ENCODE data around the gene FCN3. TPM values are rescaled to one million over a fixed set of nuclear protein-coding genes. Genes with fewer than 3 reads are reported as not detected.
A peak's percentile ranks its signal among the peaks of the same experiment; 100 is the strongest.

Gene FCN3
- total and polyA plus RNA-seq, 2 experiments from 2014 or later = not detected

- H2AFZ ChIP-seq = no peak within 1 kb of the TSS
Observed at GRCh38 chr1:27383039-27383605, 8.5 kb upstream of the FCN3 start, which contains the start of gene CD164L2. Gene CD164L2, minus strand, starts transcription at chr1:27383333. Its CDS starts 94 bp downstream, at chr1:27383239.

DNA sequence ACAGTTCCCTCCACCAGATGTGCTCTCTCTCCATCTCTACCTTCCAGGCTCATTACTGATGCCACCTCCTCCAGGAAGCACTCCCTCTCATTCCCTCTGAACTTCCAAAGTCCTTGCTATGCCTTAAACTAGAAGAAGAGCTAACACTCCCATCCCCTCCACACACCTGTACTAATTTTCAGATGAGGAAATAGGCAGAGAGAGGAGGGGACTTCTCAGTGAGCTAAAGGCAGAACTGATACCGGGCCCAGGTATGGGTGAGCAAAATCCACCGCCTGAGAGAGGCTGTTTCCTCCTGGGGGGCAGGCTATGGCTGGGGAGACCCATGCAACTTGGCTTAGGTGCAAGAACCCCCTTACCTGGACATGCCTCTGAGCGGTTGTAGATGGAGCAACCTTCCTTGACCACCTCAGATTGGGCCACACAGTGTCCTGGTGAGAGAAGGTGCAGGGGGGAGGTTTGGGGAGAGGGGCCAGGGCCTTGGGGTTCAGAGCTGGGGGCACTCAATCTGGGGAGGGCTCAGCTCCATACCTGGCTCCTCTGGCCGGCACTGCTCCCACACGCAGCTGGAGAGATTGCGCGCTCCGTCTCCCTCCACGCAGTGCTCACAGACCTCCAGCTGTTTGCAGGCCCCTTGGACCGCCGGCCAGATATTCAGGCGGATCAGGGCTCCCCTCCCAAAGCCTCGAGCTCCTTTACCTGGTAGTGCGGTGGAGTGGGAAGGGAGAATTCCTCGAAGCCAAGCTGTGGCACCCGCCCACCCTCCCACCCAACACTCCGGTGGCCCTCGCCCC lies 7.5 kb upstream of the FCN3 start:
- no peak overlapping the region for H3K4me2 ChIP-seq
- H4K20me1 ChIP-seq (ENCODE audit: insufficient read depth, poor library complexity, severe bottlenecking) = no peaks in the 10 kb centered on the region
- H3K4me1 ChIP-seq (ENCODE audit: insufficient read depth) = no peaks in the 10 kb centered on the region
- H2AFZ ChIP-seq = no peak overlapping the region
- 92% methylated on average over 13 of the region's 18 CpGs for whole genome bisulfite sequencing (ENCODE audit: low lambda C conversion rate, missing lambda C conversion rate)
- H3K9me3 ChIP-seq (ENCODE audit: low read depth) = no peaks in the 10 kb centered on the region
- H3K4me3 ChIP-seq = no peak overlapping the region
- no peak overlapping the region for H3K27ac ChIP-seq
- no peak for TF ChIP-seq EZH2phosphoT487 (IDR thresholded peaks at IDR 0.05; ENCODE audit: low read depth, severe bottlenecking, unreplicated experiment)
- no peak for TF ChIP-seq EZH2 (IDR thresholded peaks at IDR 0.05; ENCODE audit: borderline replicate concordance)
- TF ChIP-seq CTCF (IDR thresholded peaks at IDR 0.05; ENCODE audit: poor library complexity) = no peak
- no peaks in the 10 kb centered on the region for H3K36me3 ChIP-seq (replicated peaks; ENCODE audit: insufficient read depth, low read depth)
- no peaks in the 10 kb centered on the region for H3K9me2 ChIP-seq (replicated peaks; ENCODE audit: insufficient read depth)
- H3K27me3 ChIP-seq = no peaks in the 10 kb centered on the region
- no peak for DNase-seq (ENCODE audit: low spot score)
- H3K79me2 ChIP-seq = no peaks in the 10 kb centered on the region

More at GRCh38 chr1:27383039-27383605, 8.5 kb upstream of the FCN3 start, which contains the start of gene CD164L2:
- TF ChIP-seq EZH2 (IDR thresholded peaks at IDR 0.05; ENCODE audit: borderline replicate concordance) (no peak), CTCF (IDR thresholded peaks at IDR 0.05; ENCODE audit: poor library complexity) (no peak), EZH2phosphoT487 (IDR thresholded peaks at IDR 0.05; ENCODE audit: low read depth, severe bottlenecking, unreplicated experiment) (no peak)
- DNase-seq (ENCODE audit: low spot score) = peak; percentile 84
- H3K79me2 ChIP-seq = no peaks in the 10 kb centered on the region
- no peaks in the 10 kb centered on the region for H3K36me3 ChIP-seq (replicated peaks; ENCODE audit: insufficient read depth, low read depth)
- H3K9me2 ChIP-seq (replicated peaks; ENCODE audit: insufficient read depth) = no peaks in the 10 kb centered on the region
- peak within 1 kb of the TSS; percentile 74 for H3K4me2 ChIP-seq
- WGBS (ENCODE audit: low lambda C conversion rate, missing lambda C conversion rate) = 8% methylated on average over 31 of the region's 43 CpGs
- H3K4me1 ChIP-seq (ENCODE audit: insufficient read depth) = no peaks in the 10 kb centered on the region
- H3K27me3 ChIP-seq = no peaks in the 10 kb centered on the region
- H3K4me3 ChIP-seq = no peak within 1 kb of the TSS
- H3K27ac ChIP-seq = no peak within 1 kb of the TSS
- H3K9me3 ChIP-seq (ENCODE audit: low read depth) = no peaks in the 10 kb centered on the region
- no peaks in the 10 kb centered on the region for H4K20me1 ChIP-seq (ENCODE audit: insufficient read depth, poor library complexity, severe bottlenecking)

DNA sequence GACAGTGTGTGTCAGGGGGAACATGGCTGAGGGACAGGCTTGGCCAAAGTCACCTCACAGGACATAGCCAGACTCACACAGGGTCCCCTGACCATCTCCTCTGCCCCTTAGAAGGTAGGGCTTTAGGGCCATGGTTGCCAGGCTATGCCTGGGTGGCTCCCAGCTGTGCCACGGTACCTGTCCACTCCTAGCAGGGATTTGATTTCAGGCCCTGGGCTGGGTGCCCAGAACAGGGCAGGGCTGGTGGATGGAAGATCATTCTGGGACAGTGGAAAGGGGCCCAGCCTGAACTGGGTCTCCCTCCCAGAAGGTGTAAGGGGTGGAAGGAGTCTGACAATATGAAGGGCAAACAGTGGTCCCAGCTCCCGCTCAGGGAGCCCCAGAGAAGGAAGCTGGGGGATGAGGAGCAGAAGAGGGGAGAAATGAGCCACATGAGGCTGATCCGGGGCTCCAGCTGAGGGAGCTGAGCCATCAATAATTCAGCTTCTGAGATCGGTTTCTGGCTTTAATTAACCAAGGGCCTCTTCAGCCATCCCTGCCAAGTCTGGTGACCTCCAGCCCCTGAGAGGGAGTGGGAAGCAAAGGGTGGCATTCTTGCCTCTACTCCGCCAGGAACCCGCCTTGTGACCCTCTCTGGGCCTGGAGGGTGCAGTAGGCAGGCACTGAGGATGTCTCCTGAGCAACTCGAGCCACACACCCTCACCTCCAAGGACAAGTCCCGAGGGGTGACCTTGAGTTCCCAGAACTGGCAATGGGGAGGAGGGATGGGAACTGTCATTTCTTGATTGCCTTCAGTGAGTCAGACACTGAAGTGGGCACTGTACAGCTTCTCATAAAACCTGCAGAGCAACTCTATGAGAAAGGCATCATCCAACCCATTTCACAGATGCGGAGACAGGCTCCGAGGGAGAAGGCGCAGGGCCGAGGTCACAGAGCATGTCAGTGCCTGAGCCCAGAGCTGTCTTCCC lies 6.4 kb upstream of the FCN3 start:
- Histone ChIP-seq H3K27me3 (no peaks in the 10 kb centered on the region), H3K79me2 (no peaks in the 10 kb centered on the region), H2AFZ (no peak overlapping the region), H3K27ac (no peak overlapping the region), H3K4me3 (no peak overlapping the region), H3K4me1 (ENCODE audit: insufficient read depth) (no peaks in the 10 kb centered on the region), H3K4me2 (no peak overlapping the region), H4K20me1 (ENCODE audit: insufficient read depth, poor library complexity, severe bottlenecking) (no peaks in the 10 kb centered on the region), H3K9me3 (ENCODE audit: low read depth) (no peaks in the 10 kb centered on the region), H3K36me3 (replicated peaks; ENCODE audit: insufficient read depth, low read depth) (no peaks in the 10 kb centered on the region), H3K9me2 (replicated peaks; ENCODE audit: insufficient read depth) (no peaks in the 10 kb centered on the region)
- 84% methylated on average over 12 of the region's 12 CpGs for WGBS (ENCODE audit: low lambda C conversion rate, missing lambda C conversion rate)
- TF ChIP-seq EZH2phosphoT487 (IDR thresholded peaks at IDR 0.05; ENCODE audit: low read depth, severe bottlenecking, unreplicated experiment) (no peak), CTCF (IDR thresholded peaks at IDR 0.05; ENCODE audit: poor library complexity) (no peak), EZH2 (IDR thresholded peaks at IDR 0.05; ENCODE audit: borderline replicate concordance) (no peak)
- DNase-seq (ENCODE audit: low spot score) = no peak

Data from hepatocyte (in vitro differentiated cells).